Amniotic epithelial cell (primary cell): Measurements from ENCODE around the gene XKR7.

ENCODE experiments used
- DNase-seq: peaks from one replicate; pipeline ENCODE4 v3.0.0-alpha.2; 2010; ENCODE audit warnings: low read depth

XKR7 gene

GRCh38 chr20:32045999-32046398 lies 78.0 kb downstream of the XKR7 start:
- no peak for DNase-seq

DNA sequence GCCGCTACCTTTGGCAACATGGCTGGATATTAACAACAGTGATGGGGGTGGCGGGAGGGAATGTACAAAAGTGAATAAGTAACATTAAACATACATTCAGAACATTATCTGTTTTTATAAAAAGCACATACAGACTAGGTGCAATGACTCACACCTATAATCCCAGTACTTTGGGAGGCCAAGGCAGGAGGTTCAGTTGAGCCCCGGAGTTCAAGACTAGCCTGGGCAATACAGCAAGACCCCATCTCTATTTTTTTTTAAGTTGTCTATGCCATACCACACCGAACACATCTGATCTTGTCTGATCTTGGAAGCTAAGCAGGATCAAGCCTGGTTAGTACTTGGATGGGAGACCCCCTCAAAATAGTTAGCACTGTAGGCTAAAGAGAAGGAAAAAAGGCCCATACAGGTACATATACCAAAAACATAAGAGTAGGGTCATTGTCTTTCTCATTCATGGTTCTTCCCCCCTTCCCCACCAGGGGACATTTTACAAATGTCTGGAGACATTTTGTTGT lies 82.4 kb downstream of the XKR7 start:
- no peak for DNase-seq

- DNase-seq: no peak
Observed at GRCh38 chr20:32050851-32051556, 83.1 kb downstream of the XKR7 start.

DNA sequence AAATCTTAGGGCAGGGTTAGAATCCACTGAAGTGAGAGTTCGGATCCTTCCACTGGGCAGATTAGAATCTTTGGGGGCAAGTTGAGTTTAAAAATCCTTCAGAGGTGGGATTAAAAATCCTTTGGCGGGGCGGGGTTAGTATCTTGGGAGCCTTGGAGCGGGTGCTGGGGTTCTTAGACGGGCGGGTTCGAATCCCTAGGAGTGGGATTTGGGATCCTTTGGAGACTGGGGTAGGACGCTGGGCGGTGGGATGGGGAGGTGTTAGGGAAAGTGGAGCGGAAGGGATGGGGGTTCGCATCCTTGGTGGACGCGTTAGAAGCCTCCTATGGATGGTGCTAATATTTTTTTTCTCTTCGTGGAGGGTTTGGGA lies 83.8 kb downstream of the XKR7 start:
- DNase-seq: no peak

- DNase-seq: no peak
Observed at GRCh38 chr20:32052090-32052777, 84.3 kb downstream of the XKR7 start, which contains the start of gene HCK. Gene HCK, plus strand, starts transcription at chr20:32052242.

- no peak for DNase-seq
Observed at GRCh38 chr20:32052778-32053362, 84.9 kb downstream of the XKR7 start.
